C4-2B (cell line): ENCODE results near the gene DAB1.

ENCODE experiments used
- H3K27ac ChIP-seq: fragments of 450-650 bp; 2 replicates; pipeline ENCODE4 v1.5.1; 2017
- ZFX ChIP-seq: fragments of 450-650 bp; IDR thresholded peaks from 2 replicates; pipeline ENCODE4 v1.6.1; 2017
- TF ChIP-seq, protein P1 (sequence below): fragments of 450-650 bp; conservative IDR thresholded peaks from 2 replicates; pipeline ENCODE4 v1.5.1; 2017; ENCODE audit warnings: mild to moderate bottlenecking

Gene DAB1

DNA sequence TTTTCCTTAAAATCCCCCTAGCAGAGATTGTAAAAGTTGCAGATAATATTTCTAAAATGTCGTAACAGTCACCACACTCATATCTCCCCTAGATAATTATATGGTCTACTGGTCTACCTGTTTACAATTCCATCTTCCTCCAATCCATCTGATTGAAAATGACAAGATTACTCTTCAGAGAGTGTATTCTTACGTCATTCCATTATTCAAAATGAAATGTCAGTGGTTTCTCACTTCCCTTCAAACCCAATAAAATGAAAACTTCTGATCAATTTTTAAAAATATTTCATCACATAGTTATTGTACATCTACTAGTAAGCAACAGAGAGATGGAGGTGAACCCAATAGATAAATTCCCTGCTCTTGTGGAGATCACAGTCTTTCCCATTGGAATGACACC, 255.9 kb downstream of the DAB1 start:
- H3K27ac ChIP-seq: no peak overlapping the region
- TF ChIP-seq, protein P1, sequence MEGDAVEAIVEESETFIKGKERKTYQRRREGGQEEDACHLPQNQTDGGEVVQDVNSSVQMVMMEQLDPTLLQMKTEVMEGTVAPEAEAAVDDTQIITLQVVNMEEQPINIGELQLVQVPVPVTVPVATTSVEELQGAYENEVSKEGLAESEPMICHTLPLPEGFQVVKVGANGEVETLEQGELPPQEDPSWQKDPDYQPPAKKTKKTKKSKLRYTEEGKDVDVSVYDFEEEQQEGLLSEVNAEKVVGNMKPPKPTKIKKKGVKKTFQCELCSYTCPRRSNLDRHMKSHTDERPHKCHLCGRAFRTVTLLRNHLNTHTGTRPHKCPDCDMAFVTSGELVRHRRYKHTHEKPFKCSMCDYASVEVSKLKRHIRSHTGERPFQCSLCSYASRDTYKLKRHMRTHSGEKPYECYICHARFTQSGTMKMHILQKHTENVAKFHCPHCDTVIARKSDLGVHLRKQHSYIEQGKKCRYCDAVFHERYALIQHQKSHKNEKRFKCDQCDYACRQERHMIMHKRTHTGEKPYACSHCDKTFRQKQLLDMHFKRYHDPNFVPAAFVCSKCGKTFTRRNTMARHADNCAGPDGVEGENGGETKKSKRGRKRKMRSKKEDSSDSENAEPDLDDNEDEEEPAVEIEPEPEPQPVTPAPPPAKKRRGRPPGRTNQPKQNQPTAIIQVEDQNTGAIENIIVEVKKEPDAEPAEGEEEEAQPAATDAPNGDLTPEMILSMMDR: no peak
- no peak for TF ChIP-seq ZFX

DNA sequence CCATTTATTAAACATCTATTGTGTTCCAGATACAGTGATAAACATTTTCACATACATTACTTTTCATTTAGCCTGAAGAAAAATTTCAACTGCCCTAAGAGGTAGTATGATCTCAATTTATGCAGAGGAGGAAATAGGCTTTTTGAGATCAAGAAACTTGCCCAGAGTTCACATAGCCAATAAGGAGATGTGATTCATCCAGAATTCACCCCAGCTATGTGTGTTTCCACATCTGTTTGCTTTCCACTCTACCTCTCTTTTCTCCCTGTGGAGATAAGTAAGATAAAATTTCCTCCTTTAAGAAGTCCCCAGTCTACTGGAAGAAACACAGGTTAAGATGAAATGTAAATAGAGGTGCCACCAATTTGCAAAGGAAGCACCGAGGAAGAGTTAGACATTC, 258.3 kb downstream of the DAB1 start:
- TF ChIP-seq ZFX: no peak
- TF ChIP-seq, protein P1: no peak

DNA sequence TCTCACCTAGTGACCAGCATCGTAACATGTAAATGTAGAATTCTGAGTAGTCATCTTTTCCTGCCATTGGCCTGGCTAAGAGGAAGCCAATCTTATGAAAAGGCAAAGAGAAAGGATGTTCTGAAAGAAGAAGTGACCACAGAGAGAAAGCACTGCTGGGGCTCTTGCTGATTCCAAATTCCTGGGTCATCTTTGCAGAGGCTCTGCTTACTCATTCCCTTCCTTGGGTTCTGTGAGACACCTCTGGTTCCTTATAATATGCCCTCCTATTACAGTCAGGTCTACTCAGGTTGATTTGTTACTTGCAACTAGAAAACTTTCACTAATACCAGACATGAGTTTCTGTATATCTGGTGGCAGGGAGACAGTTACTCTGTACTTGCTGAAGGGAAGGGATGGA, 259.3 kb downstream of the DAB1 start:
- H3K27ac ChIP-seq: no peak overlapping the region
- TF ChIP-seq, protein P1: no peak
- no peak for TF ChIP-seq ZFX

More for the DNA sequence above, 258.3 kb downstream of the DAB1 start:
- H3K27ac ChIP-seq: no peak overlapping the region

DNA sequence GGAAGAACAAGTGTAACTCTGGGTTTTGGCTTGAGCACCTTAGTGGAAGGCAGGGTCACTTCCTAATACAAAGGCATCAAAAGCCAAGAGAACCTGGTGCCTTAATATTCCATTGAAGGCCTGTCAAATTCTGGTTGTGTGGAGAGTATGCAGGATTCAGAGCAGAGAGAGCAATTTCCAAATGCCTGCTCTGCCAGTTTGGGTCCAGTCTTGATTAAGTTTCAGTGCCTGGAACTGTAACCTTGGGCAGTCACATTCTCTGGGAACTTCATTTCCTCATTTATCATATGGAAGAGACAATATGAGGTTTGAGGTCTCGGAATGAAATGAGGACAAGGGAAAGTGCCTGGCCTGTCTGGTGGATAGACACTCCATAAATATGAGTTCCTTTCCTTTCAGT, 260.1 kb downstream of the DAB1 start:
- TF ChIP-seq ZFX: no peak
- TF ChIP-seq, protein P1: no peak
- no peak overlapping the region for H3K27ac ChIP-seq

DNA sequence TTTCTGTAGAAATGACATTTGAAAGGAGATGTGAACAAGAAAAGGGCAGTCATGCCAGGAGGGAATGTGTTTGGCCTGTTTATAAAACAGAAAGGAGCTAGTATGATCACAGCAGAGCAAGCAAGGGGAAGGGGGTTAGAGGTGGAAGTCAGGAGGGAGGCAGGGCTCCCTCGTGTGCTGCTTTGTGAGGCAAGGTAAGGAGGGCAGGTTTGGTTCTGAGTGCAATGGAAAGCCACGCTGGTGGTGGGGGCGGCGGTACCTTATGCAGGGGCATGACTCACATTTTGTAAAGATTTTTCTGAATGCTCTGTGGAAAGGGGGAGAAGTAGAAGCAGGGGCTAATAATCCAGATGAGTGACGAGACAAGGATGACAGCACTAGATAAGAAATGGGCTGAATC, 260.5 kb downstream of the DAB1 start:
- no peak for TF ChIP-seq ZFX
- TF ChIP-seq, protein P1: no peak
- H3K27ac ChIP-seq: no peak overlapping the region

DNA sequence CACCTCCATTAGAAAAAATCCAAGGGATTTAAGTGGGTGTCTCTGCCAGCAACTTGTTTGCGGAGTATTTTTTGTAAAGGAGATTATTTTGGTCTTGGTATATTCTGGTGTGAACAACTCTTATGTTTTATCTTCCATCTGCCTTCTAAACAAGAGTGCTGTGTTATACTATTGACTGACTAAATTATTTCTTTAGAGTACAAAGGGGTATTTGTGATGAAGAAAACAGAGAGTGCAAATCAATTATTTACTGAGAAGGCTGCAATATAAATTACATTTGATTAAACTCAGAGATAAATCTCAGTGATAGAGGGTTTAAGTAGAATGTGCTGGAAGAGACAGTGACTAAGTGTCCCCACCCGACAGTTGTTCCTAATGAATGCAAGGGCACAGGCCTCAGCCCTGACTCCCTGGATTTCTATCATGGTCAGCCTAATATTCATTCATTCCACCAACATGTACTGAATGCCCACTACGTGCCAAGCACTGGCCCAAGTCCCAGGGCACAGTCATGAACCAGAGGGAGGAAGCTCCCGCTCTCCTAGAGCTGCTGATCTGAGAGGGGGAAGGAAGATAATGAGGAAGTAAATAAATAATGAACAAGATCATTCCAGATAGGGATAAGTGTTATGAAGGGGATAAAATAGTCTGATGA, 261.1 kb downstream of the DAB1 start:
- H3K27ac ChIP-seq: no peak overlapping the region
- TF ChIP-seq, protein P1: no peak
- no peak for TF ChIP-seq ZFX

DNA sequence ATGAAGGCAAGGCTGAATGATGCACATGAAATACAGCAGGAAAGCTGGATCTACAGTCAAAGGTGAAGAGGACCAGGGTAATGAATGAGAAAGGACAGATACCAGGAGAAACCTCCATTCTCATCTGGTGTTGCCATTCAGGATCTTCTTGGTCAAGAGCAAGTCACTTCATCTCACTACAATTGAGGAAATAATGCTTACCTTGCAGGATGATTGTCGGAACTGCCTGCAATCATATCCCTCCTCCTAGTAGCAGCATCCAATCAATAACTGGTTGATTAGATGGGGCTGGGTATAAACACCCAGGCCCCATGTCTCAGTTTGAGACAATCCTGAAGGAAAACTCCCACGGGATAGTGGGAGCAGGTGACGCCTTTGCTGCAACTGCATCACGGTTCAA, 263.3 kb downstream of the DAB1 start:
- TF ChIP-seq, protein P1: no peak
- TF ChIP-seq ZFX: no peak
- H3K27ac ChIP-seq: no peak overlapping the region
